ENCODE data around the gene JCAD.

JCAD gene

DNA sequence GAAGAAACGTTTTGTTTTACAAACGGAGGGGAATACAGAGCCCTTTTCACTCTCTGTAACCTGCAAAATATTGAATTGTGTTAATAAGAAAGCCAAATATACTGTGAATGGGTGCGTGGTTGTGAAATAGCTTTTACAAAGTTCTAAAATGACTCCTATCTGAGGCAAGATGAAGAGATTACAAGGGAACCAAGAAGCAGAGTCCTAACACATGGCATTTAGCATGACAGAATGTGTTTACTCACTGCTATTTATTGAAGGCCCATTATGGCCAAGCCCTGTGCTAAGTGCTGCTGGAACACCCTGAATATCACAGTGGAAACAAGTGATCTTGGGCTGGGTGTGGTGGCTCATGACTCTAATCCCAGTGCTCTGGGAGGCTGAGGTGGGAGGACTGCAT, 12.9 kb downstream of the JCAD start:
- DNase-seq (ENCODE audit: extremely low read depth in 1 of 2, low read depth in 1 of 2): no peak

DNA sequence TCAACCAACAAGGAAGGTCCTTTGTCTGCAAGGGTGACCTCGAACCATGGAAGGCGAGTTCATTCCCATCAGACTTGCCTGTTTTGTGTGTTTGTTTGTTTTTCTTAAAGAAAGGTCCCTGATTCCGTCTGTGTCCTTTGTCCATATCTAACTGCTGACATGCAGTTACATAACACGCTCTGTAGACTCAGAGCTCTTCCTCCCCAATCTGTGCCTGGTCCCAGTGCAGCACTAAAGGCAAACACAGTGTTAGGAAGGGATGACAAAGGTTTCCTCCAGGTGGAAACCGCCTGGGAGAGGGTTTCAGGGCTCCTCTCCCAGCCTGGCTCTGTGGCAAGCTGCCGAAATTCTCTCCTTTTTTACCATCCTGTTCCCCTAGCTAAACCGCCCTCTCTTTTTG, 13.4 kb downstream of the JCAD start:
- no peak for DNase-seq (ENCODE audit: extremely low read depth in 1 of 2, low read depth in 1 of 2)

DNA sequence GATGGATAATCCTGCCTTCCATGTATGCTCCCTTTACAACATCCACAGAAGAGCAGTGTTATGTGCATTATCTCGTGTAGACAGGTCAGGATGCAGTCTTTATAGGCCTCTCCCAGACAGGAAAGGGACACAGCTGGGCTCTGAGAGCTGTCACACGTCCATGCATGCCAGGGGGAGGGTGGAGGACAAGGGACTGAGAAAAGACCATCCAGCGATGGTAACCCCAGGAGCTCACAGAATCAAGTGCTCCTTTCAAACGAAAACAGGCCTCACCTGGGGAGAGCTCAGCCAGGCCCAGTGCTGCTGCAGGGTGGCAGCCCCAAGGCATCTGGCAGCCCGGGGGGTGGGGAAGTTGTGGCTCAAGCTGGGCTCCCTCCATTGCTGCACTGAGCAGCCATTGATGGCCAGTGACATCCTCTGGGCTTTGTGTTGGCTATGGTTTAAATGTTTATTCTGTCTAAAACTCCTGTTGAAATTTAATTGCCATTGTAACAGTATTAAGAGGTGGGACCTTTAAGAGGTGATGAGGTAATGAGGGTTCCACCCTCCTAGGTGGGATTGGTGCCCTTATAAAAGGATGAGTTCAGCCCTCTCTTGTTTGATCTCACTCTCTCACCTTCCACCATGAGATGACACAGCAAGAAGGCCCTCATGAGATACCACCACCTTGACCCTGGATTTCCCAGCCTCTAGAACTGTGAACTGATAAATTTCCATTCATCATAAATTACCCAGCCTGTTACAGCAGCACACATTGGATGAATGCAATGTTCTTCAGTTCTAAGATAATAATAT, 15.7 kb downstream of the JCAD start:
- DNase-seq (ENCODE audit: extremely low read depth in 1 of 2, low read depth in 1 of 2): no peak

DNA sequence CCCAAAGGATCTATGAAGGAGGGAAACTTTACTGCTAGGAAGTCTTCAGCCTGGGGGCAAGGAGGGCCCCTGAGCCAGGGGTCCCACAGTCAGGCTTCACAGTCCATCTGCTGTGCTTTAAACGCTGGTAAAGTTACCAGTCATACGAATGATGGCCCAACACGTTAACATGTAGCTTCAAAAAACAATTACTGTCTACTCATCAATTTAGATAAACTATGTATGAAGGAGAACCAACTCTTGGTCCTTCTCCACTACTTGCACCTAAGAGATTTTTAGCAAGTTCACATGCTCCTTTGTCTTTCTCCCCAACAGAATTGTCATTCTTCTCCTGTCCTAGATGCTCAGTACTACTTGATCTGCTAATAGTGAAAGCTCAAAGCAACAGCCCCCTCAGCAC, 16.6 kb downstream of the JCAD start:
- no peak for DNase-seq (ENCODE audit: extremely low read depth in 1 of 2, low read depth in 1 of 2)

DNA sequence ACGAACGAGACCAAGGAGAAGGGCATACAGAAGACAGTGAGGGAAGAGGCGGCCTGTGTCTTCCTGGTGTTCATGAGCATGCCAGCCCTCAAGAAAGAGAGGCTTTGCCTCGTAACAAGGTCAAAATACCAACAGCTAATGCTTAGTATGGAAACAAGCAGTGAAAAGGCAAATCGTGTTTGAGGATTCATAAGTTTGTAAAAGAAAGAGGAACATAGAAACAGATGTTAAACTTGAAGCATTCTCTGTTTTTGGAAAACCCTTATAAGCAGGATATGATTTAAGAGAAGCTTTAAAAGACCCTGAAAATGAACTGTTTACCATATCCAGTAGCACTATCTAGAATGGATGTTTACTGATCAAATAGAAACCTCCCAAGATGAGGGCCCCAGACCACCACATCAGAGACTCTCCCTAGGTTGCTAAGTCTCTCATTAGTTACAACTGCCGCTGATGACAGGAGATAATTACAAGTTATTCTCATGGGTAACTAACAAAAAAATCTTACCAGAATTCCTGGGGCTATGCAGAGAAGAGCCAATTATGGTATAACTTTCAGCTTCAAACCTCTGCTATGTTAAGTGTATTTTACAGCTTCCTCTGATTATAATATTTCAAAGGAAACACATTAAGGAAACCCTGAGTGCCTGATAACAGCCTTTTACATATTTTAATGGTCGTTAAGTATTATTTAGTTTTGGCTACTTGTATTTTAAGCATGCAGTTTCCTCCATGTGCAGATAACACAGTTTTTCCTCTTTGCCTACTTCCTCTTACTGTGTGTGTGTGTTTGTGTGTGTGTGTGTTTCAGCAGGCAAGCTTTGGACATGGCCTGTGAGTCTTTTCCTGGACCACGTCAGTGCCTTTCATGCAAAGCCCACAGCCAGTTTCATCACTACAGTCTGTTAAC, 17.9 kb downstream of the JCAD start:
- DNase-seq (ENCODE audit: extremely low read depth in 1 of 2, low read depth in 1 of 2): no peak

DNA sequence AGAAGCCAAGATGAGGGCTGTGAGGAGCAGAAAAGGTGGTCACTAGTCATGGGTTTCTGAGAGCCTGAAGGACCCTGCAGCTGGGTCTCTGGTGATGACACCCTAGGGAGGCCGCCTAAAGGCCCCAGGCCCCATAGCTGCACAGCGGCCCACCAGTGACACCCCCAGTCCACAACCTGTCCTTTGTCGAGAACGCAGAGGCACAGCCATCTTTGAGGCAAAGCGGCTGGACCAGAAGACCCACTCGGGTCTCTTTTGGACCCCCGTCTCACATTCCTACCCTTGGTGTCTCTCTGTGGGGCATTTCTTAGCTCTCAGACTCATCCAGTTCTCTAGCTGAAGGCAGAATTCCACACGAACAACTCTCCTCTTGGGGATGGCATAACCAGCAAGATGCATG, 18.8 kb downstream of the JCAD start:
- no peak for DNase-seq (ENCODE audit: extremely low read depth in 1 of 2, low read depth in 1 of 2)

DNA sequence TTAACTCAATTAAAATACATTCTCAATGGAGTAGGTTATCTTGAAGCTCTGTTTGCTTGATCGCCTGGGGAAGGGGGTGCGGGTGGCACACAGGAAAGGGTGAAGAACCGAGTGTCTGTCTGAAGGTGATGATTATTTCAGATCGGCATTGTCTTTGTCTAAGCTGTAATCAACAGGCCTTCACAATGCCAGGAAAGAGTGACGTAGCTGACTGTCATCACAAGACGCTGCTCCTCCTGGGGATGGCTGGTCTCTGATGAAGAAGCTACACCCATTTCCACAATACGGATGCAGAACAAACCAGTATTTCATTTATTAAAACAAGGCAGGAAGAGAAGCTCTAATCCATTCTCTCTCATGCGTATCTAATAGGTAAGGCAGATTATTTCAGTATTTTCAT, 19.4 kb downstream of the JCAD start:
- no peak for DNase-seq (ENCODE audit: extremely low read depth in 1 of 2, low read depth in 1 of 2)

DNA sequence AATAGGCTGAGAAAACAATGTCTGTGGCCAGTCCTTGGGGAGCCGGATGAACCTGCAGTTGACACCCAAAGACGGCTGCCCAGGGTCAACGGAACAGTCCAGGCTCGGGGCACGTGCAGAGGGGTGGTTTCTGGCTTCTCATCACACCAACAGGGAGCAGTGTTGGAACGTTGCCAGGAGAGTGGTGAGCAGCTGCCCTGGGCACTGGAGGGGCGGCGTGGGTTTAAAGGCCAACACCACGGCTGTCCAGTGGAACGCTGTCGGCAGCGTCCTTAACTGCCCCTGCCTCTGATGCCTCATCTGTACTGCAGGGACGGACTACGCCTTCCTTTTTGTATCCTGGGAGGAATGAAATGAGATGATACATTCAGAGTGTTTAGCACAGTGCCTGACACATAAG, 19.8 kb downstream of the JCAD start:
- no peak for DNase-seq (ENCODE audit: extremely low read depth in 1 of 2, low read depth in 1 of 2)

DNA sequence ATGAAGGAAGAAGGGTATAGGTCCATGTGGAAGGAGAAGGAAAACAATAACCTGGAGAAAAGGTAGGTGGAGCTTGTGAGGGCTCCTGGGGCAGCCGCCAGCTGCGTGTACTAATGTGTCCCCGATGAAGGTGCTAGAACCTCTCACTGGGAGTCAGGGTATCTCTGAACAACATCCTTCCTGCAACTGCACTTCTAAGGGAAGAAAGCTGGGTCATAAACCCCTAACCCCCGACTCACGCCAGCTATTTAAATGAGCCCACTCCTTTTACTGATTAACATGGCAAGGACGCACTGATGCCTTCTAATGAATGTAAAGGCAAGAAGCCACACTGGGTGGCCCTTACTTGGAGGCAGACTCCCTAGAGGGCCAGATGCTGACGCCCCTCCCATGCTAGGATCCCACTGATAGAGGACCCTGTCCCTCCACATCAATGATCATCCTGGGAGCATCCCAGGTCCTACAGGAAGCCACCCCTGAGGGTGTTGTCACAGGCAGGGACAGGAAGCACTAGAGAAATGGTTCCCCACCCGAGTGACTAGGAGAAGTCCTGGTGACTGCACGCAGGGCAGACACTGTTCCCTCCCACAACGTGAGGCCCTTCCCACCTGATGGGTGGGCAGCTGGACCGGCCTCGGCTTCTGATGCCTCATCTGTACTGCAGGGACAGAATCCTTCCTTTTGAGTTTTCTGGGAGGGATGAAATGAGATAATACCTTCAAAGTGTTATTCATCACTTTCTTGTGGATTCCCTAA, 20.4 kb downstream of the JCAD start:
- no peak for DNase-seq (ENCODE audit: extremely low read depth in 1 of 2, low read depth in 1 of 2)

DNA sequence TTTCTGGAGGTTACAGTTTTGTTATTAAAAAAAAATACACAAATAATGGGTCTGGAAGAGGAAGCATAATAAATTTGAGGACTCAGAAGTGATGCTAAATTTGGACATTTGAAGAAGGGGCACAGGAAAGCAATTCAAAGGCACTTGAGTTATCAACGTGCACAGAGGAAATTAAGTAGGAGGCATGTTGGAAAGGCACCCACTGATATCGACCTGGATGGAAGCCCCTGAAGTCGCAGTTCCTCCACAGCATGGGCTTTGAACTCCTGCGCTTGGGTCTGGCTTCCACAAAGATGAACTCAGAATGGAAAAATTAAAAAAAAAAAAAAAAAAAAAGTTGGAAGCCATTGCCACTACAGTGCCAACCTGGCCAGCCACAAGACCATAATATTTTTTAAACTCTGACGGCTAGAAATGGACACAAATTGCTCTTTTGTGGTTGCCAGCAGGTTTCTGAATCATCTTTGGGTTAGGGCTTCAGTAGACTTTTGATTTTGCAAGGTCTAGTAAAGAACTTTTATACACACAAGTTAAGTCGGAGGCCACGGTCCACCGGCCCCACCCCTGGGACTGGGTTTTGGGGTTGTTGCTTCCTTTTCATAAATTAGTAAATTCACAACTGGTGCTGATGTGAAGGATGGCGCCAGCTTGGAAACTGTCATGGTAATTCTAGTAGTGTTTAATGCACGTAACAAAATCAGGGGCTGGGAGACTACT, 21.6 kb downstream of the JCAD start:
- DNase-seq (ENCODE audit: extremely low read depth in 1 of 2, low read depth in 1 of 2): no peak

DNA sequence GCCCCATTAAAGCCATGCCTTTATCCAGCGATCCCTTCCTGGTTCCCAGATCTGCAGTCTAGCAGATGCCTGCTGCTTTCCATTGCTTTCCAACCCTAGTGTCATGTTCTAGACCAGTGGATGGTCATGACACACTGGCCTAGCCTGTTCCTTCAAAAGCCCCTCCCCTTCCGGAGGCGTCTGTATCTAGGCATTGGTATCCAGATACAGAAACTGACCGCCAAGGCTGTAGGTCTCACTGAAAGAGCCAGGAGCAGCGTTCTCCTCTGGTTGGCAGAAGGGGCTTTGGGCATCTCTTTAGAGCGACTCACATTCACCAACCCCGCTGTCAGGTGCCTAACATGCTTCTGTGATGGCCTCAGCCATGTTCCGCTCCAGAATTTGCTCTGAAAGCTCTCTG, 22.6 kb downstream of the JCAD start:
- no peak for DNase-seq (ENCODE audit: extremely low read depth in 1 of 2, low read depth in 1 of 2)

DNA sequence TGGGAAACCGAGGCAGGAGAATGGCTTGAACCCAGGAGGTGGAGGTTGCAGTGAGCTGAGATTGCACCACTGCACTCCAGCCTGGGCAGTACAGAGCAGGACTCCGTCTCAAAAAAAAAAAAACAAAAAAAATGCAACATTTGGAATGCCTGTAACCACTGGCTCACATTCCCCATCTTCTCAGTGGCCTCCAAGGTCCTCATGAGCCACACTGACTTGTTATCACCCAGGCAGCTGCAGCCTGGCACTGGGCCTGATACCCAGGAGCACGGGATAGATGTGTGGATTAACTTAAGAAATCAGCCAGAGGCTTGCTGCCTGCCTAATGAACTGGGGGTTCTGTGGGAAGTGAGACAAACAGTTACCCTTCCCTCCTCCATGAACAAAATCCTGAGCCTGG, 23.0 kb downstream of the JCAD start:
- no peak for DNase-seq (ENCODE audit: extremely low read depth in 1 of 2, low read depth in 1 of 2)

DNA sequence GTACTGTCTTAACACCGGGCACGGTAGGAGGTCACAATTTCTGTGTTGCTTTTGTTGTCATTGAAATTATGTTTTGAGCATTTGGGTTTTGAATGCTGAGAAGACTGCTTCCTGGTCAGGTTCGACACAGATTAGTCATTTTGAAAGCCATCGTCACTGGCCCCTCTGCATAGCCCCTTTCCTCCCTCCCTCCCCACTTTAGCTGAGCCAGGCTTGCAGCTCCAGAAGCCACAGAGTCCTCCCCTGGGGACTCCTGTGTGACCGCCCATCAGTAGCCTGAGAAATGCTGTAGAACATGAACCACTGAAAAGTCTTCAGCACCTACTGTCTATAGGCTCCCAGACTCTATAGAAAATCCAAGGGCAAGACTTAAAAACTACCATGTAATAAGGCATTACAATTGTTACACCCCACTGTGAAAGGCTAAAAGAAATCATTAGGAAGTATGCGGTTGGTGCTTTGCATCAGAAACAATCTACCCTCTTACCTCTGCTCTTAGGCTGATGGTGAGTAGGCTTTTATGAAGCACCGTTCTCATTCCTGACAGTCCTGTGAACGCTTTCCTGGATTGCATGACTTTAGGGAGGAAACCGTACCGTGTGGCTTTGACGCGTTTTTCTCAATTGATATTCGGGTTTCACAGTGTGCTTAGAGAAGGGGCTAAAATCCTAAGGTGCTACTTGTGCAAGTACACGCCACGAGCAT, 24.8 kb downstream of the JCAD start:
- DNase-seq (ENCODE audit: extremely low read depth in 1 of 2, low read depth in 1 of 2): no peak

DNA sequence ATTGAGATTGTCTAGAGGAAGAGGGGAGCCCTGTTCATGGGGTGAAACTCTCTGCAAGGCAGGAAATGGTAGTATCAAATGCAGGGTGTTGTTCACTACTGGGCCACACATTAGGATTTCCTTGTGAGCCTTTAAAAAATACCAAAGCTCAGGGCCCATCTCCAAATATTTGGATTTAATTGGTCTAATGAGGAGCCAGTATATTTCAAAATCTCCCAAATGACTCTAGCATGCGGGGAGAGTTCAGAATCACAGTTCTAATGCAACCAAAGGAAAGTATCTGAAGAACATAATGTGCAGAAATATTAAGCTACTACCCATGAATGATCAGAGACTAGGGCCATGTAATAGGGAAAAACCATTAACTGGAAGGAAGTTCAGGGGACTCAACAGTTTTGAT, 27.3 kb downstream of the JCAD start:
- DNase-seq (ENCODE audit: extremely low read depth in 1 of 2, low read depth in 1 of 2): no peak

DNA sequence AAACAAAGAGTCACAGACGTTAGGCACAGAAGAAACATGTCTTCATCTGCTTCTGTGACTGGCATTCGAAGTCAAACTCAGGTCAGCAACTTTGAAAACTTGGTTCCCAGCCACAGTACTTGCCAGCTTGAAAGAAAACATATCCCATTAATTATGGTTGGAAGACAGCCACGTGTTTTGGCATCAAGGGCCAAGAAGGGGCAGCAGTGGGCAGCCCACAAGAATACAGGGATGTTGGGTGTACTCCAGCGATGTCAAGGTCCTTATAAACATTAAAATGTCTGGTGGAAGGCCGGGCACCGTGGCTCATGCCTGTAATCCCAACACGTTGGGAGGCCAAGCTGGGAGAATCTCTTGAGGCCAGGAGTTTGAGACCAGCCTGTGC, 29.5 kb downstream of the JCAD start:
- no peak for DNase-seq (ENCODE audit: extremely low read depth in 1 of 2, low read depth in 1 of 2)

DNA sequence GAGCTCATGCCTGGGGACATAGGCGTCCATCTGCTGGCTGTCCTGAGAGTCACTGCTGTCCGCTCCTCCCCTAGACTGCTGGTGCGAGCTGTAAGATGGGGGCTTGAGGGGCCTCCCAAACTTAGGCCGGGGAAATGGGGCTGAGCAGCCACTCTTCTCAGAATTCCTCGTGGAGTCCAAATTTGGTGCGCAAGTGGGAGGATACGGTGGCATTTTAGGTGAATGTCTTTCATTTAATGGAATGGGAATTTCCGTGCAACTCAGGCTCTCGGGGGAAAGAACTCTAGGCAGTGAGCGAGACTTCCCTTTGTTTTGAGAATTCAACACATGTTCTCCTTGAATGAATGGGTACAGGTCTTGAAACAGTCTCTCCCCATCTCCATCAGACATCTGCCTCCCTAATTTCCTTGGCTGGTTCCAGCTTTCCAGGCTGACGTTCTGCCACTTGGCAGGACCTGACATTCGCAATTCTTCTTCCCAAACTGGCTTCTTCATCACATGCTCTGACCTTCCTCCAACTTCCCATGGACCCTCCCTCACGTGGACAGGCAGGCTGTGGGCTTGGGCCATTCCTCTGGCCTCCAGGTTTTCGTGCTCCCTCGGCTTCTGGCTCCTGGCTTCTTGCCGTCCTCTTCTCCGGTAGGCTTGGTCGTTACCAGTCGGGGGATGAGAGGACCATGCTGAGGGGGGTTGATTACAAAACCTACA, 30.1 kb downstream of the JCAD start:
- DNase-seq (ENCODE audit: extremely low read depth in 1 of 2, low read depth in 1 of 2): no peak

DNA sequence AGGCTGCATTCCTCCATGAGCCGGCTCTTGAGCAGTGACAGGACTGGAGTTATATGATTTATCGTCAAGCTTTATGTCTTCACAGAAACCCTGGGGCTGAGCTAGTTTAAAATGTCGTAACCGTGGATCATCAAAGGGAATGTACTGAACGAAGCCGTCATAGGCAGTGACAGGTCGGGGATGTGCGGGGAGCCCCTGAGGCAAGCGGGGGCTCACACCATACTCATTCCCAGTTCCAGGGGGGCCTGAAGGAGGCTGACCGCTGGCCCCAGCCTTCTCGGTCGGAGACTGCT, 30.7 kb downstream of the JCAD start:
- DNase-seq (ENCODE audit: extremely low read depth in 1 of 2, low read depth in 1 of 2): no peak

DNA sequence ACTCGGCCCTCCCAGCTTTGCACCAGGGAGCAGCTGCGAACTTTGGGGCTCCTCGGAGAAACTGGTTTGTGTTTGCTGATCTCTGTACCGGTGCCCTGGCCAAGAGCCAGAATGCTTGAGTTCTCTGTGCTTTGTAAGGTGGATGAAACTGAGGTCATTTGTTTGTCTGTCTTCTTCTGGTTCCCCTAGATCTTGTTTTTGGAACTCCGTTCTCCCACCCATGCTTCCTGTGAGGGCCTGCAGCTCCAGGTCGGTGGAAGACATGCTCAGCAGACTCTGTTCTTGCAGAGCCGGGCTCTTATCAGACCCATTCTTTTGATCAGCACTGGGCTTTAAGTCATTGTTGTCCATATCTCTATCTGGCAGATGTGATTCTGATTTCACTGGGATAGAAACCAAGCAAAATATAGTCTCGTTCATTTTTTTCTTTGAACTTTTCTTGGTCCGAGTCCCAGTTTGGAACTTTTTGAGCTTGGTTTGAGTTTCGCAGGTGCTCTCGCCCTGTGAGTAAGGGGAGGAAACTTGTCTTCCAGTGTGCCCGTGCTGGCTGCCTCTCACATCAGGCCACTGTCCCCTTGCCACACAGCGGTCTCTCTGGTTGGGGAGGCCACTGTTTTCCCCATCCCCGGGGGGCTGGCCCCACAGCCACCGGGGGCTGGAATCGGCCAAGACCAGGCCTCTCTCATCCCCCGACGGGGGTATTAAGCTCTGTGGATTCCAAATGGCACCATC, 31.2 kb downstream of the JCAD start:
- no peak for DNase-seq (ENCODE audit: extremely low read depth in 1 of 2, low read depth in 1 of 2)
